ENCODE data around the gene PSMB10. TPM values are rescaled to one million over a fixed set of nuclear protein-coding genes. Genes with fewer than 3 reads are reported as not detected.

The PSMB10 gene
- total RNA-seq, 2 experiments from 2014 or later = 220 to 246 TPM

DNA sequence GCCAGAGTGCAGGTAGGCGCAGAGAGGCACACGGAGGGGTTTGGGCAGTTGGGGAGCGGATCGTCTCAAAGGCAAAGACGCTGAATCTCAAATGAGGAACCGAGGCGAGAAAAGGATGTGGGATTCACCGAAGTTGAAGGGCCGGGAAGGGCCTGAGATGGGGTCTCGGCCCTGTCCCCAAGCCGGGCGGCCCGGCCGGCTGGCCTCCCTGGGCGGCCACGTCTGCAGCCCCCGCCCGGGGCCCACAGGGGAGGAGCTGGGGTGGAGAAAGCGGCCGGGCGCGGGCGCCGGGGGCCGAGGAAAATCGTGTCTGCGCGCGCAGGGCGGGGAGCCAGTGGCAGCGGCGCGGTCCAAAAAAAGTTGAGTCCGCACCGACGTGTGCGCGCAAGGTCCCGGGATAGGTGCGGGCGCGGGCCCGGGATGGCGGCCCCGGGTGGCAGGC, 31.3 kb upstream of the PSMB10 start:
- Mint-ChIP-seq H3K9me3 (no peaks in the 10 kb centered on the region), H3K4me1 (peaks cover 22% of the 10 kb centered on the region), H3K36me3 (peaks cover 3% of the 10 kb centered on the region), H3K27ac (peak overlapping the region; percentile 98), H3K27me3 (no peaks in the 10 kb centered on the region), H3K4me3 (peak overlapping the region; percentile 100)
- POLR2A ChIA-PET = interaction anchor here (0.6 to 4.0 kb wide), 9 partner anchors 16 to 127 kb away, joined by 3 to 27 read pairs (median 3); partner anchors contain the start of gene PSMB10
- ATAC-seq (ENCODE audit: low read depth) = peak; percentile 7
- DNase-seq = peak; percentile 65

DNA sequence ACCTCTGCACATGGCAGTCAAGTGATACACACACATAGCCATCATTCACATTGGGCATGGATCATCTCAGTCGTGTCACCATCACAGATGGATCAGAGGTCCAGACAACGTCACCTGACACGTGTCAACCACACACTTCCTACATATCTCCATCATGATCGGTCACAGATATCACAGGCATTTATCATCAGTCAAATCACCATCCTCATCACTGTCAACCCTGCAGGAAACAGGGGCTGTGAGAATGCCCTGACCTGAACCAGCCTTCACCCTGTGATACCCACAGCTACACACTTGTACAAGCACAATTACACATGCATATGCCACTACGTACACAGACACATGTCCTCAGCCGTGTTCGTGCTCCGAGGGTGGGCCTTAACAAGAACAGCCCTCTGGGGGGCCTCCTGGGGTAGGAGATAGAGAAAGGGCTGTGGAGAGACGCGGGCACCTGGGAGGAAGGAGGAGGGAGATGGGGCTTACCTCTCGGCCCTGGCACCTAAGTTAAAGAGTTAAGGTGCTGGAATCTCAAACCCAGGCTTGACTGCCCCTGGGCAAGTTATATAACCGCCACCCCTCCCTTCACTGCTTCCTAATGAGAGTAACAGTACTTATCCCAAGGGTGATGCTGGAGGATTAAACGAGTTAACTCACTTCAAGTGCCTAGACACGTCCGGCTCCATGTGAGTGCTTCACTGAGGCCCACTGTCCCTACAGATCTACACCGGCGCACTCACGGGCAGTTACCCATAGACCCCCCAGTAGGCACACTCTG, 30.7 kb upstream of the PSMB10 start:
- DNase-seq (peak; percentile 52), ATAC-seq (ENCODE audit: low read depth) (peak; percentile 16)
- H3K4me3 Mint-ChIP-seq = peak overlapping the region; percentile 100
- H3K4me1 Mint-ChIP-seq = peaks cover 22% of the 10 kb centered on the region
- H3K27ac Mint-ChIP-seq = peak overlapping the region; percentile 98
- no peaks in the 10 kb centered on the region for H3K9me3 Mint-ChIP-seq
- peaks cover 5% of the 10 kb centered on the region for H3K36me3 Mint-ChIP-seq
- POLR2A ChIA-PET = interaction anchor here (0.6 to 4.0 kb wide), 10 partner anchors 16 to 126 kb away, joined by 3 to 27 read pairs (median 3); partner anchors contain the start of genes DPEP2 and PSMB10
- no peaks in the 10 kb centered on the region for H3K27me3 Mint-ChIP-seq

DNA sequence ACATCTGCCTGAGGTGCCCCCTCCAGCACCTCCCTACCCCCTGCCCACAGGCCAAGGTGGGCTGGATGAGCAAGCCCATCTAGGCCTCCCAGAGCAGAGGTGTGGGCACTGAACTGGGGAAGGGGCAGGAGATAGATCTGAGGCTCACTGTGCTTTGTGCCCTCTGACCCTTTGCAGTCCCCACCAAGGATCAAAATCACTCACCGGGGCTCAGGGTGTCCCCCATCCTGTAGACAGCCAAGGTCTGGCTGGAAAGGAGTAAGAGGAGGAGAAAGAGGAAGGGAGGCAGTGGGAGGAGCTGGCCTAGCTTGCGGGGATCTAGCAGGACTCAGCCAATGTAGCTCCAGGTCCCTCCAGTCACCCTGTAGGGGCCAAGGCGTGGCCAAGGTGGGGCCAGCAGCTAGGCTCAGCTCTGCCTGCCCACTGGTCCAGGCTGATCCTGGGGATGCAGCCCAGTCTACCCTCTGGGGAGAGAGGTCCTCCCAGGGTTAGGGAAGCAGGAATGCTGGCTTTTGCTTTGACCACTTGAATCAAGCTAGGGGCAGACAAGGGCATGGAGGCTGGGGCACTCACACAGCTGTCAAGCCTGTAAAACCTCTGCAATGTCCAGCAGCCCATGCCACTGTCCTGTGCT, 30.0 kb upstream of the PSMB10 start:
- H3K9me3 Mint-ChIP-seq = no peaks in the 10 kb centered on the region
- POLR2A ChIA-PET = interaction anchor here (0.6 to 1.6 kb wide), 5 partner anchors 30 to 119 kb away, joined by 3 to 6 read pairs (median 3); partner anchors contain the start of genes DPEP2 and PSMB10
- H3K27ac Mint-ChIP-seq = peak overlapping the region; percentile 98
- no peaks in the 10 kb centered on the region for H3K27me3 Mint-ChIP-seq
- peaks cover 5% of the 10 kb centered on the region for H3K36me3 Mint-ChIP-seq
- no peak for ATAC-seq (ENCODE audit: low read depth)
- H3K4me3 Mint-ChIP-seq = peak overlapping the region; percentile 100
- no peak for DNase-seq
- H3K4me1 Mint-ChIP-seq = peaks cover 22% of the 10 kb centered on the region

DNA sequence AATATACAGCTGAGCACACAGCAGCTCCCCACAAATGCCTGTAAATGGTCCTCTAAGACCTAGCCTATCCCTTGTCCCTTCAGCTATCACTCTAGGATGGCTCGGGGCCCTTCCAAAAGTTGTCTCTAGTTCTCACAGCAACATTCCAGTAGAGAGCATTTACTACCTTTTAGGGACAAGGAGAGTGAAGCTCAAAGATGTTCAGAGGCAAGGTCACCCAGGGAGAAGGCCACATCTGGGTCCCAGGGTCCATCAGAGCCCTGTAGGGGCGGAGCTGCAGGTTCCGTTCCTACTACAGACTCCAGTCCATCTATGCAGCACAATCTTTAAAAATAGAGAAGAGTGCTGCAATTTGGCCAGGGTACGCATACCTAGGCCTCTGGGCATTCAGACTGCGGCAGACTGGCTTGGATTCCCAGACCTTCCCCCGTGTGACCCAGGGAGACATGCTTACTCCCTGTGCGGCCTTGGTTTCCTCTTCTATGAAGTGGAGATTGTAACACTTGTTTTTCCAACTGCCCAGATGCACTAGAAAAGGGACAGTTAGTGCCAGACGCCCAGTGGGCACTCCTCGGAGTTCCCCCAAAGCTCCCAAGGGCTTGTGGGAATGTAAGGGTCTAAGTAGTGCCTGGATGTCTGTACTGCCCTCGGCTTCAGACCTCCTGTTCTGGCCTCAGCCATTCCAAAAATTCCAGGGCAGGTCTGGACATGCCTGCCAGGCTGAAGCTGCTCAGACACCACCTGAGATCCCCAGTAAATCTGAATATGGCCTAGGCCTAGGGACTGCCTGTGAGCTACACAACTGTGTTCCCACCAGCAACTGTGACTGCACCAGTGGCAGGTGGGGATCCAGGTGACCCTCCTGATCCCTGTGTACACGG, 29.3 kb upstream of the PSMB10 start:
- H3K4me1 Mint-ChIP-seq = peaks cover 22% of the 10 kb centered on the region
- no peaks in the 10 kb centered on the region for H3K27me3 Mint-ChIP-seq
- H3K27ac Mint-ChIP-seq = no peak overlapping the region
- H3K9me3 Mint-ChIP-seq = no peaks in the 10 kb centered on the region
- DNase-seq (no peak), ATAC-seq (ENCODE audit: low read depth) (no peak)
- POLR2A ChIA-PET = interaction anchor here (1.2 to 1.6 kb wide), 2 partner anchors 29 to 33 kb away, joined by 3 to 6 read pairs; partner anchors contain the start of genes DPEP2 and PSMB10
- peaks cover 5% of the 10 kb centered on the region for H3K36me3 Mint-ChIP-seq
- H3K4me3 Mint-ChIP-seq = no peak overlapping the region

GRCh38 chr16:67964477-67965131, 28.0 kb upstream of the PSMB10 start:
- Mint-ChIP-seq H3K4me3 (no peak overlapping the region), H3K9me3 (no peaks in the 10 kb centered on the region), H3K27ac (no peak overlapping the region), H3K36me3 (peaks cover 7% of the 10 kb centered on the region), H3K4me1 (peaks cover 19% of the 10 kb centered on the region), H3K27me3 (no peaks in the 10 kb centered on the region)
- DNase-seq (no peak), ATAC-seq (ENCODE audit: low read depth) (no peak)
- POLR2A ChIA-PET = interaction anchor here (0.7 kb wide), 1 partner anchor 29 kb away, joined by 4 read pairs; no protein-coding TSS in a partner anchor

DNA sequence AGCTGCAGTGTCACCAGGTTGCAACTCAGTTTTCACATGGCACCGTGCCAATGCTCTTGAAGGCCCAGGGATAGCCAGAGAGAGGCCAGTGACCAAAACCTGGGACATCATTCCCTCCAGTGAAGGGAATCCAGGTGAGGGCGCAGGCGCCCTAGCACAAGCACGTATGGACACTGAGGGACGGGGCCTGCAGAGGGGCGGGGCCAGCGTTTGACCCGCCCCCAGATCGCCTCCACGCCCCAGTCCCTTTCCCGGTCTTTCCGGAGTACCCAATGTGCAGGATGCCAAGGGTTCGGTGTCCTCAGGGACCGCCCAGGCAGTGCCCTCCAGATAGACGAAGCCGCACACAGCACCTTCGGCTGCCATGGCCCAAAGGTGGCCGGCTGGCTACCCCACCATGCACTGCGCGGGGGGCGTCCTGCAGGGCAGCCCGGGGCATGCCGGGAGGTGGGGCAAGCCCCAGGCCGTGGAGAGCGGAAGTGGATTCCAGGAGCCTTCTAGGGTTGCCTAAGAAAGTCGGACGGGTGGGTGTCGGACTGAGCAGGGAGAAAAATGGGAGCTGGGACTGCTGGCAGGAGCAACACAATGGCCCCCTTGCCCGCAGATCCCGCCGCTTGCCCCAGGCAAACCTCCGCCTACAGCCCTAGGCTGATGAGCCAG, 27.1 kb upstream of the PSMB10 start:
- no peak for ATAC-seq (ENCODE audit: low read depth)
- Mint-ChIP-seq H3K4me1 (peaks cover 15% of the 10 kb centered on the region), H3K27ac (no peak overlapping the region), H3K27me3 (no peaks in the 10 kb centered on the region), H3K36me3 (peaks cover 7% of the 10 kb centered on the region), H3K9me3 (no peaks in the 10 kb centered on the region), H3K4me3 (no peak overlapping the region)
- POLR2A ChIA-PET = no interaction called here
- DNase-seq = no peak

DNA sequence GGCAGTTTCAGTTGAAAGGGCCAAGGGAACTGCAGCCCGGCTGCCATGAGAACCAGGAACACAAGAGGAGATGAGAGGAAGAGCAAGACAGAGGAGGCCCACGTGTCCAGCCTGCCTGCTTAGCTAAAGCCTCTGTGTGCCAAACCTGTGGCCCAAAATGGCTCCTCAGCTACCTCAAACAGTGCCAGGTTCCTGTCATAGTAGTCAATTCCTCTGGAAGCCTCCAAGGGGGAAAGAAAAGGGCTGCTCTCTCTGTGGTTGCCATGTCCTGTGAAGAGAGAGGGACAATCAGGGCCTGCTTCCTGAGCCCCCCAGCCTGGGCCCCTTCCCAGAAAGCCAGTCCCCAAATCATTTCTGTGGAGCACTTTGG, 26.6 kb upstream of the PSMB10 start:
- Mint-ChIP-seq H3K4me3 (no peak overlapping the region), H3K27ac (no peak overlapping the region), H3K9me3 (no peaks in the 10 kb centered on the region), H3K36me3 (peaks cover 9% of the 10 kb centered on the region), H3K27me3 (no peaks in the 10 kb centered on the region), H3K4me1 (peaks cover 15% of the 10 kb centered on the region)
- DNase-seq = no peak
- ATAC-seq (ENCODE audit: low read depth) = no peak
- POLR2A ChIA-PET = no interaction called here

GRCh38 chr16:67962135-67962534, 25.5 kb upstream of the PSMB10 start:
- DNase-seq = no peak
- no peaks in the 10 kb centered on the region for H3K27me3 Mint-ChIP-seq
- H3K4me1 Mint-ChIP-seq = peaks cover 10% of the 10 kb centered on the region
- no peak overlapping the region for H3K27ac Mint-ChIP-seq
- ATAC-seq (ENCODE audit: low read depth) = no peak
- H3K36me3 Mint-ChIP-seq = peaks cover 12% of the 10 kb centered on the region
- no peaks in the 10 kb centered on the region for H3K9me3 Mint-ChIP-seq
- POLR2A ChIA-PET = interaction anchor here (1.1 kb wide), 1 partner anchor 13 kb away, joined by 3 read pairs; no protein-coding TSS in a partner anchor
- H3K4me3 Mint-ChIP-seq = no peak overlapping the region

- Mint-ChIP-seq H3K36me3 (peaks cover 12% of the 10 kb centered on the region), H3K27me3 (no peaks in the 10 kb centered on the region), H3K4me3 (no peak overlapping the region), H3K27ac (no peak overlapping the region), H3K4me1 (peaks cover 4% of the 10 kb centered on the region), H3K9me3 (no peaks in the 10 kb centered on the region)
- DNase-seq (no peak), ATAC-seq (ENCODE audit: low read depth) (no peak)
- POLR2A ChIA-PET = interaction anchor here (1.1 kb wide), 1 partner anchor 12 kb away, joined by 3 read pairs; no protein-coding TSS in a partner anchor
These were observed 24.9 kb upstream of the PSMB10 start for GRCh38 chr16:67961551-67961957.

DNA sequence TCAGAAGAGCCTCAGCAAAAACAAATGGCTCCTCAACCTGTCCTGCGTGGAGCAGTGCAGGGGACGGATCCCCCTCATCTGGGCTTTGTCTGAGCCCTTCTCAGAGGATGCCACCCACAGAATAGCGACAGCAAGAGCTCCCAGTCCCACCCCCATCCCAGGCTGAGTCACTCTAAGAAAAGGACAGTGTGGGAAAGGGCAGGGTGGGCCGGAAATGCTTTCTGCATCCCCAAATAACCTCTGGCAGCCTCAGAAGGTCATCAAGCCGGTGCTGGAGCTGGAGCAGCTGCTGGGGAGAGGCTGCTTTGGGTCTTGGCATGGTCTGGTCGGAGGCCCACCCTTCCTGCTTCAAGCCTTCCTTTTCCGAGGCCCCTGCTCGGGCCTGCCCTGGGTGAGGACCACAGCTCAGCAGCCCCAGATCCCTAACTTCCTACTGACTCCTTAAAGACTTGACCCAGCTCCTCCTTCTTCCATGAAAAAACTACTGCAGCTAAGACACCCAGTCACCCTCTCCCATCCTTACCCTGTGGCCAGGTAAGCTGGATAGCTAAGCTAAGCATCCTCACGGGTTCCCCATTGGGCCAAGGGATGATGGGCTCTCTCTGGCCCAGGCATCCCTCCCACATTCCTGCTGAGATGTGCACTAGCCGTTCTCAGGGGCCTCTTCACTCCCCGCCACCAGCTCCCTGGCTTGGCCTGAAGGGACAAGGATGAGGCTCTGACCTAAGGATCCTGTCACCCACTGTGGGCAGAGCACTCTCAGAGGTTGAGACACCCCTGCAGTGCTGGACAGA, 23.1 kb upstream of the PSMB10 start:
- Mint-ChIP-seq H3K4me1 (no peaks in the 10 kb centered on the region), H3K27me3 (no peaks in the 10 kb centered on the region), H3K4me3 (no peak overlapping the region), H3K27ac (peak overlapping the region; percentile 45), H3K36me3 (peaks cover 12% of the 10 kb centered on the region), H3K9me3 (no peaks in the 10 kb centered on the region)
- POLR2A ChIA-PET = interaction anchor here (0.5 to 1.4 kb wide), 4 partner anchors 8 to 44 kb away, joined by 3 to 4 read pairs (median 3); no protein-coding TSS in a partner anchor
- DNase-seq (no peak), ATAC-seq (ENCODE audit: low read depth) (no peak)

DNA sequence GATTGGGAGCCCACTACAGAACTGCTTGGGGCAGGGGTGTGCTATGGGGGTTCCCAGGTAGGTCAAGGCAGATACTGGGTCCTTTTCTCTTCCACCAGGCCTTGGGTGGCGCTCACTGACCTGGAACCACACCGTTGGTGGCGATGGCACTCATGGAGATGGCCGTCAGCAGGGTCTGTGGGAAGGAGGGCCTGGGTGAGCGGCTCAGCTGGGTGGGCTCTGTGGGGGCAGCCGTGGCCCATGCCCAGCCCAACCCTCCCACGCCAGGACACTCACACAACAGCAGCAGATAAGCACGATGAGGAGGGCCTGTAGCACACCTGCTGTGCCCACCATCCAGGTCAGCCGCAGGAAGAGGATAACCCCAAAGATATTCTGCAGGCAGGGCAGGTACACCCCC, 21.0 kb upstream of the PSMB10 start:
- DNase-seq (no peak), ATAC-seq (ENCODE audit: low read depth) (no peak)
- no peaks in the 10 kb centered on the region for H3K9me3 Mint-ChIP-seq
- no peak overlapping the region for H3K27ac Mint-ChIP-seq
- no peak overlapping the region for H3K4me3 Mint-ChIP-seq
- POLR2A ChIA-PET = no interaction called here
- H3K36me3 Mint-ChIP-seq = peaks cover 6% of the 10 kb centered on the region
- no peaks in the 10 kb centered on the region for H3K4me1 Mint-ChIP-seq
- no peaks in the 10 kb centered on the region for H3K27me3 Mint-ChIP-seq

Measured in activated naive CD8-positive, alpha-beta T cell treated with anti-CD3 and anti-CD28 coated beads, Interleukin-2, amount 10 ng/mL, durations not matched to agents 7 days and 5 days (primary cell).